AG04449 (cell line): ENCODE results near the gene CYTH2.

Source experiments
- CTCF ChIA-PET: fragments of 350-600 bp; formaldehyde crosslinking; extraction: SDS; loops from one replicate; lab custom pipeline; 2021; ENCODE audit warnings: antibody characterized with exemption; lab: Yijun Ruan, JAX
- POLR2A ChIA-PET: fragments of 400-600, 350-600 bp; formaldehyde crosslinking; extraction: SDS; loops from one replicate; lab custom pipeline; 2020; ENCODE audit warnings: antibody characterized with exemption, inconsistent platforms; lab: Yijun Ruan, JAX
- DNase-seq: peaks from one replicate; pipeline ENCODE4 v3.0.0-alpha.2; 2010; ENCODE audit warnings: low read depth, low spot score
- H3K4me3 ChIP-seq: 2 replicates; pipeline ENCODE4 v1.5.1; 2011; ENCODE audit warnings: low read depth, mild to moderate bottlenecking, control low read depth, low read length
- TF ChIP-seq, protein P1 (sequence below): IDR thresholded peaks from one replicate; pipeline ENCODE4 v1.5.1; 2011; ENCODE audit warnings: mild to moderate bottlenecking, moderate library complexity, low read length, control low read depth, inconsistent platforms; ENCODE audit not compliant: insufficient read depth; ENCODE audit errors: missing control alignments

Gene CYTH2

DNA sequence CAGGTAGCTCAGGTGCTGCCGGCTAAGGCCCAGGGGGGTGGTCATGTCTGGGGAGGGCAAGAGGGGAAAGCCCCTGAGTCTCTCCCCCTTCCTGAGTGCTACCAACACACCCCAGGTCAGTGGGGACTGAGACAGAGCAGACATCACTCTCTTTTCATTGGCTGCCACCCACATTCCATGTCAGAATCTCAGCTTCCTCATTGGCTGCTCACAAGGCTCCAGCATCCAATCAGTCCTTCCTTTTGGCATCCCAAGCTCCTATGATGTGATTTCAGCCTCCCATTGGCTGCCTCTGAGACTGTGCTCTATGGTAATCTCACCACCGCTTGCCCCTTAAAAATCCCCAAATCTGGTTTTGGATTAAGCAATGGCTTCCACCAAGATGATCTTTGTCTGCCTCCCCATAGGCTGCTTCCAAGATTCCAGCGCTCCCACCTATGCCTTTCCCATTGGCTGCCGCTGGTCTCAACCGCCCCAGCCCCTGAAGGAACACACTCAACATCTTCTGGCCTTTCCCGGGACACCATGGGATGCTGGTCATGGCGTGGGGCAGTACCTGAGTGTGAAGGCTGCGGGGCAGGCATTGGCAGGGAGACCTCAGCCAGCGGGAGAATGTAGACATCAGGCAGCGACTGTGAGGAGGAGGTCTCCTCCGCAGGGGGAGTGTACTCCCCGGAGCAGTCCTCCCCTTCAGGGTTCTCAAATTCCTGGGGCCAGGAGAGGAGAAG, 40.5 kb downstream of the CYTH2 start:
- no peak for DNase-seq
- ChIA-PET CTCF (interaction anchor here (1.2 to 8.0 kb wide), 4 partner anchors 20 to 92 kb away, joined by 4 to 405 read pairs (median 16); no protein-coding TSS in a partner anchor), POLR2A (no interaction called here)
- H3K4me3 ChIP-seq: no peak overlapping the region
- TF ChIP-seq, protein P1, sequence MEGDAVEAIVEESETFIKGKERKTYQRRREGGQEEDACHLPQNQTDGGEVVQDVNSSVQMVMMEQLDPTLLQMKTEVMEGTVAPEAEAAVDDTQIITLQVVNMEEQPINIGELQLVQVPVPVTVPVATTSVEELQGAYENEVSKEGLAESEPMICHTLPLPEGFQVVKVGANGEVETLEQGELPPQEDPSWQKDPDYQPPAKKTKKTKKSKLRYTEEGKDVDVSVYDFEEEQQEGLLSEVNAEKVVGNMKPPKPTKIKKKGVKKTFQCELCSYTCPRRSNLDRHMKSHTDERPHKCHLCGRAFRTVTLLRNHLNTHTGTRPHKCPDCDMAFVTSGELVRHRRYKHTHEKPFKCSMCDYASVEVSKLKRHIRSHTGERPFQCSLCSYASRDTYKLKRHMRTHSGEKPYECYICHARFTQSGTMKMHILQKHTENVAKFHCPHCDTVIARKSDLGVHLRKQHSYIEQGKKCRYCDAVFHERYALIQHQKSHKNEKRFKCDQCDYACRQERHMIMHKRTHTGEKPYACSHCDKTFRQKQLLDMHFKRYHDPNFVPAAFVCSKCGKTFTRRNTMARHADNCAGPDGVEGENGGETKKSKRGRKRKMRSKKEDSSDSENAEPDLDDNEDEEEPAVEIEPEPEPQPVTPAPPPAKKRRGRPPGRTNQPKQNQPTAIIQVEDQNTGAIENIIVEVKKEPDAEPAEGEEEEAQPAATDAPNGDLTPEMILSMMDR: no peak

DNA sequence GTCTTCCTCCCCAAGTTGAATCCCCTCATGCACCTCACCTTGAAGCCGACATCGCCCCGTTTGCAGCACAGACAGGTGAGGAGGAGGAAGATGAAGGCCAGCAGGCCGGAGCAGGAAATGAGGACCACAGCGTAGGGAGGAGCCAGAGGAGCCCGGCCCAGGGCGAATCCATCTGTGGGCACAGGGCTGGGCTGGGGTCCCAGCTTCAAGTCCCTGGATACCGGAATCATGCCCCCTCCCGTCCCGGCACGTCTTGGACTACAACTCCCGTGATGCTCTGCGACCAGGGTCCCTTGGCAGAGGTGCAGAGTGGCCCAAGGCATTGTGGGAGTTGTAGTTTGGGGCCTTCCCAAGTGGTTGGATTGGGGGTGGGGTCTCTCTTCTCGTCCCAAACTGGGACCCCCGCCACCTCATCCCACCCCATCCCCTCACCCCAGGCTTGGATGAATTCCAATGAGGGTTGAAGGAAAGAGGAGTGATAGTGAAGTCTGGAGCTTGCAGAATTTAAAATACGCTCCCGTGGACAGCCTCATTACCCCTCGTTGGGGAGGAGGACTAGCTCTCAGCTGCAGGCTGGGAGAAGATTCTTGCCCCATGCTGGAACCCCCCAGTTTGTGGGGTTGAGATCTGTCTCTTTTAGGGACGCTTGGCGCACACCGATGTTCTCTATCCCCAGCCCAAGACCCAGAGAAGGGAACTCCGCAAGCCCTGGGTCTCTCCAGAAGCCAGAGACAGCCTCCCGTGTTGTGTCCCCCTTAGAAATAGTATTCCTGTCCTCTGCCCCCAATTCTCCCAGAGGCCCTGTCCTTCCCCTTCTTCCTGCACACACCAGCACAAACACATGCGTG, 41.5 kb downstream of the CYTH2 start:
- no peak for DNase-seq
- TF ChIP-seq, protein P1: no peak
- H3K4me3 ChIP-seq: peak overlapping the region; percentile 50
- POLR2A ChIA-PET: no interaction called here
- CTCF ChIA-PET: interaction anchor here (8.0 kb wide), 1 partner anchor 75 kb away, joined by 405 read pairs; no protein-coding TSS in a partner anchor

- no peak for DNase-seq
- TF ChIP-seq, protein P1: no peak
- H3K4me3 ChIP-seq: peak overlapping the region; percentile 50
- ChIA-PET POLR2A (no interaction called here), CTCF (interaction anchor here (8.0 kb wide), 1 partner anchor 74 kb away, joined by 405 read pairs; no protein-coding TSS in a partner anchor)
Measured at GRCh38 chr19:48511321-48511731, 42.2 kb downstream of the CYTH2 start.

- no peak for DNase-seq
- peak within 1 kb of the TSS; percentile 50 for H3K4me3 ChIP-seq
- TF ChIP-seq, protein P1: no peak
- CTCF ChIA-PET: interaction anchor here (1.0 kb wide), 1 partner anchor 72 kb away, joined by 3 read pairs; no protein-coding TSS in a partner anchor
- POLR2A ChIA-PET: no interaction called here
Measured at GRCh38 chr19:48511800-48512503, 42.8 kb downstream of the CYTH2 start, which contains the start of gene LMTK3. TSS of gene LMTK3 (minus strand) at chr19:48511835. CDS start at chr19:48511576, 259 bp downstream.

DNA sequence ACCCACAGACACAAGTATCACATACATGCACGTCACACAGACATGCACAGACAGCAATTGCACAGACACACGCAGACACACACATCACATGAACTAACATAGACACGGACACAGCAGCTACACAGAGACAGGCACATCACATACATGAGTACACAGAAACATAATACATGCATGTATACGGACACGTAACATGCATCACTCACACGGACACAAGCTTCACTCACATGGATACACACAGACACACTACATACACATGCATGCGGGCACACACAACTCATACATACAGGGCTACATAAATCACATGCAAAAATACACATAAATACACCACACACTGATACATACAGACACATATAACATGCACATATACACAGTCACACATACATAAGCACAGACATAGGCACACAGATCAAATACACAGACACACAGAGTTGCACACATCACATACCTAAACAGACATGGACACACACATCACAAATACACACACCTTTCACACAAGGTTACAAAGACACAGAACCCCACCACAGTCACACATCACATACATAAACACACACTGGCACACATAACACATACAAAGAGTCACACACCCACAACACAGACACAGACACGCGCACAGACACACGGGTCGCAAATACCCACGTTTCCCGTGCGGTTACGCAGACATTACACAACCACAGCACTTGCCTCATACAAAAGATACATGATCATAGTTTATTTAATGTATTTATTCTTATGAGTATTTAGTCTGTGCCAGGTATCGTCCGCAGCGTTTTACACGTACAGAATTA, 43.5 kb downstream of the CYTH2 start:
- no peak overlapping the region for H3K4me3 ChIP-seq
- TF ChIP-seq, protein P1: no peak
- ChIA-PET CTCF (interaction anchor here (1.0 to 1.9 kb wide), 2 partner anchors 71 to 76 kb away, joined by 3 to 5 read pairs; no protein-coding TSS in a partner anchor), POLR2A (no interaction called here)
- DNase-seq: no peak
